HG02798 (cell line): ENCODE results near the gene HECTD3.

Experiments
- ATAC-seq: cut with Tn5 transposase; IDR thresholded peaks from one replicate; pipeline ENCODE4 v1.9.1; 2021; ENCODE audit warnings: mild to moderate bottlenecking; ENCODE audit not compliant: unreplicated experiment, poor library complexity

Gene HECTD3

GRCh38 chr1:45010855-45011811, at the start of gene HECTD3:
TSS of gene HECTD3 (minus strand) at chr1:45011324. CDS start at chr1:45011257, 67 bp downstream.
- peak; percentile 72 for ATAC-seq

DNA sequence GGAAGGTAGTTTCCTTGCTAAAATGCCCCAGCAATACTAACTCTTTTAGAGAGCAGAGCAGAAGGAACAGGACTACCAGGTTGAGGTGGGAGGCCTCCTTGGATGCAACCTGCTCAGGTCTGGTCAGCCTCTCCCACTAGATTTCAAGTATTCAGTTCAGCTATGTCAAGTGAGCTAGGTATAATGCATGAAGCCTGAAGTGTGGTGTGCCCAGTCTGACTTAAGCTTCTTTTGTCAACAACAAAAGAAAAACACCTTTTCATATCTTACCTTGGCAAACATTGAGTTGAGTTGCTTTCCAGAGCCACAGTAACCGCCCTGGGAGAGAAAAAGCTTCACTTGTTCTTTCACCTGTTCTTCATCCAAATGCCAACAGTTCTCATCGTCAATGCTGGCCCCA, 48.7 kb upstream of the HECTD3 start:
- ATAC-seq: no peak

DNA sequence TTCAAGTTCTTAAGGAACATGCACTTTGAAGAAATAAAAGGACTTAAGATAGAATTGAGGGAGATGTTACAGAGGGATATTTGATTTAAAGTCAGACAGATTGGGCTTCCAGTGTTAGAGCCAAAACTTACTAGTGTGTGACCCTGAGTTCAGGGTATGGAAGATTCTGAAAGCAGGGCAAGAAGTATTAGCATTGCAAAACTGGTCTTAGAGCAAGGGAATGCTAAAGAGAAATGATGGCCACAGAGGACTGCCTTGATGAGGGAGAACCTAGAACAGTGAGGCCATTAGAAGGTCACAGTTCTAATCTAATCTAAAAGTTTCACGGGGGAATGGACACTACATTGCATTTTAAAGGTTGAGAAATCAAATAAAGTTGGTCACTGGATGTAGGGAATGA, 46.4 kb upstream of the HECTD3 start:
- no peak for ATAC-seq

GRCh38 chr1:45051005-45051772, 40.1 kb upstream of the HECTD3 start:
- no peak for ATAC-seq

GRCh38 chr1:45047032-45047431, 35.9 kb upstream of the HECTD3 start:
- no peak for ATAC-seq

- no peak for ATAC-seq
These were observed 33.8 kb upstream of the HECTD3 start for GRCh38 chr1:45044916-45045315.

DNA sequence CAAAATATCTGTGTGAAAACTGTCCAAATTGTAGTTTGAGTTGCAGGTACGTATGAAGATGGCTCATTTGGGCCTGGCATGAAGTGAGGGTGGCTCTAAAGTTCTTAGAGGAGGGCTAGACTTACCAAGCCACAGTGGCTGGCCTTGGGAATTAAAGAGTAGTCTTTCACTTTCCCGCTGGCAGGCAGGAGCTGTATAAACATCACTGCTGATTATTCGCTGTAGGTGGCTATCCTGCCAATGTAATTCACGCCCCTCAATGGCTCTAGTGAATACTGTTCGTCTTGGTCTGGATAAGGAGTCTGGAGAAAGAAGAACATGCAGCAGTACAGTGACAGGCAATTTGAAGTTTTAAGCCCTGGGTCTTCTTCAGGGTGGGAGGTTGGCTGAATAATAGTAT, 32.0 kb upstream of the HECTD3 start:
- no peak for ATAC-seq

DNA sequence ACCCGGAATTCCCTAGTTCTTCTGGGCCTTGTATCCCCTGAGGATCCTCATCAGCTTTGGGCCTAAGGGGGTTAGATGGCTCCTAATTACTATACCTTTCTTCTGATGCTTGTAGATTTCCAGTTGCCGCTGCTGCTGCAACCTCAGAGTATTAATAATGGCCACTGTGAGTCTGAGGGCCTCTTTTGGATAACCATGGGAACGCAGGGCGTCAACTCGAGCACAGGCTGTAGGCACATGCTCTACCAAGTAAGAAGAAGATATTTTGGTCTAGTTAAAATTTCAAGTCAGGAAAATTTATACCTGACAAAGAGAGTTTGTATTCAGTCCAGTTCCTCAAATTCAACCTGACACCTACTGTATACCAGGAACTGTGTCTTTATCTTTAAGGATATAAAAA, 29.2 kb upstream of the HECTD3 start:
- no peak for ATAC-seq

GRCh38 chr1:45038661-45039364, 27.7 kb upstream of the HECTD3 start:
- no peak for ATAC-seq

DNA sequence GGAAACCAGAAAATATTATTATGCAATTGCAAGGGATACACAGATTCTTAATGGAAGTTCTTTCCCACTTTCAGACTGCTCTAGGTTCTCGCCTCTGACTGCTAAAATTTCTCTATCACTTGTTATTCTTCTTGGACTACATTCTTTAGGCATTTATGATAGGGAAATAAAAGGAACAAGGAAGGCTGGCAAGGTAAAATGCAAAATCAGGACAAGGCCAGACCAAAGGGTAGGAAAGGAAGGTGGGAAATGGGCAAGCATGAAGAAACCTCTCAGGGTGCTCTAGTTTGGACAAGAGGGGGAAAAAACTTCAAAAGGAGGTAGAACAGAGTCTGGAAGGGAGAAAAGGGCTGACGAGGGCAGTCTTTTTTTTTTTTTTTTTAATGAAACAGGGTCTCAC, 27.1 kb upstream of the HECTD3 start:
- ATAC-seq: no peak

DNA sequence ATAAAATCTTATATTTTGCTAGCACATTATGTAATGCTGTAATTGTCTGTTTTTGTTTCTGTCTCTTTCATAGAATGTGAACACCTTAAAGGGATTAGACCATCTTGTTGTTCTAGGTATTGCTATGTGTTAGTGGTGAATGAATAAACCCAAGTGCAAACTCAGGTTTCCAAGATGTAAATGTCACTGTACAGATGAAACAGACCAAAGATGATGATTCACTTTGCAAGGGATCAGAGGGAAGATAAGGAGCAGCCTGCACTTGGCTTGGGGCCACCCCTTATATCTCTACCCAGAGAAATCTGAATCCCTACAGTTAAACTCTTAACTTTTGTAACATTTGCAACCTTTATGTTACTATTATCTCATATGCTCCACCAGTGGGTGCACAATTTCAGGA, 26.3 kb upstream of the HECTD3 start:
- ATAC-seq: no peak

DNA sequence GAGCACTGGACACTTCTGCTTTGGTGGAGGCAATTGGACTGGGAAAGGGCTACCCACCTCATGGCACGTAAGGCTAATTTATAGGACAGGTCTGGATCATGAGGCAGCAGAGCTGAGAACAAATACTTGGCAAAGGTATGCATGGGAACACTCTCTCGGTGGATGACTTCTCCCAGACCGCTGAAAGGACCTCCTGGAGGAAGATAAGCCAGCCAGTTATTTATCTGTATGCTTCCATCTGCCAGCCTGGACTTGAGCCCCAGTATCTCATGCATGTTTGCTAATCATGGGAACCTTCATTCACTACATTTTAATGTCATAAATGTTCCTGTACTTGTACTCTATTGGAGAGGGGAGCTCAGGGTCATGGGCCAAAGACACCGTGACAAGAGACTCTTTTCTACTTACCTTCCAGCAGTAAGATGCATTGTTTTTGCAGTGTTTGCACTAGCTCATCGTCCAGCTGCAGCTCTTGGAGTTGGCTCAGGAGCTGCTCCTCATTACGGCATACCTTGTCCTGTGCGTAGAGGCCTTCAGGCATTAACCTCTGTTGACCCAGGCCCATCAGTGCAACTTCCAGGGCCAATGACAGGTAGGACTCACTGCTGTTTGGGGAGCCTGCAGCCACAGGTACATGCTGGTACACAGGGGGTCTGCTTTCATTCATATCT, 24.6 kb upstream of the HECTD3 start:
- ATAC-seq: no peak

DNA sequence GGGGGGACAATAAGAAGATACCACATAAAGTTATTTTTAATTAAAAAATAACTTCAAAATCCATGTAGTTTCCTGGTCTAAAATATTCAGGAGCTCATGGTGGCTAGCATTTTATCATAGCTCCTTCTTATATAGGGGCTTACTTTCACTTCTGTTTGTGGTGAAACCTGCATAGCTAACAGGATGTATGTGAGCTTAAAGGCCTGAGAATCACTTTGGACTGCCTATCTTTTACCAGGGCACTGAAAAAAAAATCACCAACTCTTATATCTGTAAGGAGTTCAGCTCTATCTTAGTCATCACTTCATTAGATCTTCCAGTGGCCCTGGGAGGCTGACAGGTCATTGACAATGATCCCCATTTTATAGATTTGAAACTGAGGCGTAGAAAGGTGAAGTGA, 22.2 kb upstream of the HECTD3 start:
- no peak for ATAC-seq

- ATAC-seq: no peak
These were observed 21.7 kb upstream of the HECTD3 start for GRCh38 chr1:45032837-45033236.

- ATAC-seq: no peak
These were observed 15.3 kb upstream of the HECTD3 start for GRCh38 chr1:45026446-45026845.

- ATAC-seq: no peak
These were observed 12.5 kb upstream of the HECTD3 start for GRCh38 chr1:45023663-45024062.

DNA sequence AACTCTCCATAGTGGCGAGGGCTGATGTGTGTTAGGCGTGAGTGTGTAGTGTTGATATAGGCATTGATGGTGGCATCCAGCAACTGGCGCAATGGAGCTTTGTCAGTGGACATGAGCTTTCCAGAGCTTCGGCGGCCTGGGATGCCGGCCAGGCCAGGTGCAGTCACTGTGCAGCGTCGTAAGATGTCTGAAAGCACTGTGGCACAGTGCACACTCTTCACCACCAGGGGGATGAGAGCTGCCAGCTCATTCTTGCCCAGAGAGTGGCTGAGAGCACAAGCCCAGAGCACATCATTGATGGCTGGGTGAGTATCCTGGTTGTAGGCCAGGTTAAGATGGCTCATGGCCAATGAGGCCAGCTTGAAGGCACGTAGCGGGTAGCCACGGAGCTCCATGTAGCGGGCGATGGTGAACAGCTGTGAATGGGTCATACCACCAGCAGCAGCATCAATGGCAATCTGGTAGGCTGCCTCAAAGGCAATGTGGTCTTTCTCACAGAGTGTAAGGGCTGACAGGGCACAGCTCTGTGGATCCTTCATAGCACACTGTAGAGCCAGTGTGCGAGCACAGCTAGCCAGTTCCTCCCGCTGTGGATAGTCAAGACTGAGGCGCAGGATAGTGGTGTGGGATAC, 7.6 kb upstream of the HECTD3 start:
- peak; percentile 70 for ATAC-seq

DNA sequence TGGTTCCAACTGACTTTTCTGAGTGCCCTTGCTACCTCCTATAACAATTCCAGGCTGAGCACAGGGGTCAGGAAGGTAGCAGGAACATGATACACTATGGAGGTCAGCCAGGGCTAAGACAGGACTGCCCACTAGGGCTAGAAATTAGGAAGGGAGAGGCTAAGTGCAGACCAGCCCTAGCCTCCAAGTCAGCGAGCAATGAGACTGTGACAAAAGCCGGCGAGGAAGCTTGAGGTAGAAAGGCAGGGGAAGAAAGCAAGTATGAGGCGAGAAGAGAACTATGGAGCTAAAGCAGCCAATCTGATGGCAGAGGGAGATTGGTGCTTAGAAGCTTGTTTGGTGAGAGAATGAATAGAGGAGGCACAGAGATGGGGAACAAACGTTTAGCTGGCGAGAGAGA, 5.6 kb upstream of the HECTD3 start:
- ATAC-seq: no peak

GRCh38 chr1:45016090-45016697, 5.1 kb upstream of the HECTD3 start:
- no peak for ATAC-seq
